ENCODE results near the gene CCDC89.
"Not testable (repeated sequence)": the region's sequence is repeated elsewhere in the genome, so short reads cannot be mapped to it uniquely, and the experiment has no call there.

The CCDC89 gene

DNA sequence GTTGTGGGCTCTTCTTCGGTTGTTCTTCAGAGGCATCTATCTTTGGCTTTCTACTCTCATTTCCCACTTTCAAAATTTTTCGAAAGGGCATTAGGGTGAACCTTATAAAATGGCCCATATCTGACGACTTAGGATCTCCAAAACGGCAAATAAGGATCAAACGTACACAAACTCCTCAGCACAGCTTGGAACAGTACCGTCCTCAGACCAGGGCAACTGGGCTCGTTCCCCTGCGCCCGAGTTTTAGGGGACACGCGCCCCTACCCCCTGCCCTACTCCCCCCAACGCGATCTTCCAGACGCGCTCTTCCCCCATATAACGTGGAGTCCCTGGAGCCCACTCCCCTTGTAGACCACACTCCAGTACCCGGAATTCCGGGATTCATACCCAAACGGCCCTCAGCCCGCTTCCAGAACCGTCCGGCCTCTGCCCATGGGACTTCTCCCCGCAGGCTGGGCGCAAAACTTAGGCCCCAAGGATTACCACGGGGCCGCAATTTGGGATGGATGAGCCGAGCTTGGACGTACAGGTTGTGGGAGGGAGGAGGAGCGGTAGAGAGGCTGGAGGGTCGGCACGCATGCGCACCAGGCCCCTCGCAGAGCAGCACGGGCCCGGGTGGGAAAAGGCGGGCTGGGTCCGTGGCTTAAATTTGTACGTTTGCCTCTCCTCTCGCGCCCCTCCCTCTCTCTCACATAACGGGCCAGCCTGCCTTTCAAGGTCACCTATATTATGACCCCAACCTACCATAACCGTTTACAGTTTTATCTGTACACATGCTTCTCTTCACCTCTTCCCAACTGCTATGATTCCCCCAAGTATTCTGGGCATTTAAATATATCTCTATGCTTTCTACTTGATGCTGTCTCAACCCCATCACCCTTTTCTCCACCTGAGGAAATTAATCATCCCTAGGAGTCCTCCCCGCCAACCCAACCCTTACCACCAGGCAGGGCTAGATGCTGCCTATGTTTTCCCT, 3.4 kb downstream of the CCDC89 start:
- no peak for TF ChIP-seq CTCF (IDR thresholded peaks at IDR 0.05; ENCODE audit: insufficient read depth, low read length, missing control alignments)
- H3K4me3 ChIP-seq (ENCODE audit: low read depth, low read length), result peak overlapping the region; percentile 61
- CTCF ChIA-PET, result interaction anchor here (1.2 to 4.5 kb wide), 3 partner anchors 8 to 14 kb away, joined by 3 to 21 read pairs (median 3); no protein-coding TSS in a partner anchor
- POLR2A ChIA-PET, result no interaction called here
- no peak for DNase-seq (ENCODE audit: low read depth, low spot score)

GRCh38 chr11:85680897-85681296, 5.1 kb downstream of the CCDC89 start:
- ChIA-PET CTCF (interaction anchor here (1.0 to 2.3 kb wide), 6 partner anchors 8 to 146 kb away, joined by 3 to 13 read pairs (median 6); no protein-coding TSS in a partner anchor), POLR2A (no interaction called here)

GRCh38 chr11:85679576-85679975, 6.4 kb downstream of the CCDC89 start:
- no peak for DNase-seq (ENCODE audit: low read depth, low spot score)
- ChIA-PET CTCF (interaction anchor here (1.4 to 2.3 kb wide), 3 partner anchors 11 to 175 kb away, joined by 4 to 13 read pairs (median 5); partner anchors contain the start of gene CCDC83), POLR2A (no interaction called here)
- no peak overlapping the region for H3K4me3 ChIP-seq (ENCODE audit: low read depth, low read length)
- TF ChIP-seq CTCF (IDR thresholded peaks at IDR 0.05; ENCODE audit: insufficient read depth, low read length, missing control alignments), result no peak

More at GRCh38 chr11:85680897-85681296, 5.1 kb downstream of the CCDC89 start:
- no peak overlapping the region for H3K4me3 ChIP-seq (ENCODE audit: low read depth, low read length)
- no peak for TF ChIP-seq CTCF (IDR thresholded peaks at IDR 0.05; ENCODE audit: insufficient read depth, low read length, missing control alignments)
- no peak for DNase-seq (ENCODE audit: low read depth, low spot score)

GRCh38 chr11:85673393-85673792, 12.6 kb downstream of the CCDC89 start:
- CTCF ChIA-PET, result interaction anchor here (1.2 to 1.7 kb wide), 2 partner anchors 8 to 21 kb away, joined by 3 to 6 read pairs; no protein-coding TSS in a partner anchor
- no peak overlapping the region for H3K4me3 ChIP-seq (ENCODE audit: low read depth, low read length)
- no peak for DNase-seq (ENCODE audit: low read depth, low spot score)
- POLR2A ChIA-PET, result no interaction called here
- TF ChIP-seq CTCF (IDR thresholded peaks at IDR 0.05; ENCODE audit: insufficient read depth, low read length, missing control alignments), result no peak

GRCh38 chr11:85672105-85672902, 13.7 kb downstream of the CCDC89 start:
- no peak overlapping the region for H3K4me3 ChIP-seq (ENCODE audit: low read depth, low read length)
- ChIA-PET CTCF (interaction anchor here (1.2 kb wide), 1 partner anchor 9 kb away, joined by 3 read pairs; no protein-coding TSS in a partner anchor), POLR2A (no interaction called here)
- no peak for DNase-seq (ENCODE audit: low read depth, low spot score)
- TF ChIP-seq CTCF (IDR thresholded peaks at IDR 0.05; ENCODE audit: insufficient read depth, low read length, missing control alignments), result no peak

DNA sequence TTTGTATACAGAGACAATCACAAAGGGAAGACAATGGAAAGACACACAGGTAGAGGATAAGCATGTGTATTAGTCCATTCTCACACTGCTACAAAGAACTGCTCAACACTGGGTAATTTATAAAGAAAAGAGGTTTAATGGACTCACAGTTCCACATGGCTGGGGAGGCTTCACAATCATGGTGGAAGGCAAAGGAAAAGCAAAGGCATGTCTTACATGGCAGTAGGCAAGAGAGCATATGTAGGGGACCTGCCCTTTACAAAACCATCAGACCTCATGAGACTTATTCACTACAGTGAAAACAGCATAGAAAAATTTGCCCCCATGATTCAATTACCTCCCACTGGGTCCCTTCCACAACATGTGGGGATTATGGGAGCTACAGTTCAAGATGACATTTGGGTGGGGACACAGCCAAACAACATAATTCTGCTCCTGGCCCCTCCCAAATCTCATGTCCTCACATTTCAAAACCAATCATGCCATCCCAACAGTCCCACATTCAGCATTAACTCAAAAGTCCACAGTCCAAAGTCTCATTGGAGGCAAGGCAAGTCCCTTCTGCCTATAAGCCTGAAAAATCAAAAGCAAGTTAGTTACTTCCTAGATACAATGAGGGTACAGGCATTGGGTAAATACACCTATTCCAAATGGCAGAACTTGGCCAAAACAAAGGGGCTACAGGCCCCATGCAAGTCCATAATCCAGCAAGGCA, 14.9 kb downstream of the CCDC89 start:
- POLR2A ChIA-PET; DNase-seq (ENCODE audit: low read depth, low spot score); H3K4me3 ChIP-seq (ENCODE audit: low read depth, low read length): not testable (repeated sequence)
- CTCF ChIA-PET, result interaction anchor here (0.8 to 1.2 kb wide), 2 partner anchors 16 to 19 kb away, joined by 3 read pairs; no protein-coding TSS in a partner anchor
